Measurements from ENCODE around the gene ATAD2B. TPM values are rescaled to one million over a fixed set of nuclear protein-coding genes. Genes with fewer than 3 reads are reported as not detected.
"Not testable (repeated sequence)": the region's sequence is repeated elsewhere in the genome, so short reads cannot be mapped to it uniquely, and the experiment has no call there.

ATAD2B gene
- total RNA-seq, 2 experiments from 2014 or later, result 9.4 to 21.7 TPM

GRCh38 chr2:23782126-23782525 is 144.8 kb downstream of the ATAD2B start:
- Histone ChIP-seq H3K9me3 (ENCODE audit: low read length) (no peaks in the 10 kb centered on the region), H3K4me1 (ENCODE audit: insufficient read depth, low read length, poor library complexity, severe bottlenecking) (no peaks in the 10 kb centered on the region), H3K4me2 (ENCODE audit: low read length) (no peak overlapping the region), H3K27ac (ENCODE audit: low read depth, low read length, poor library complexity, severe bottlenecking) (no peak overlapping the region), H2AFZ (ENCODE audit: low read length) (no peak overlapping the region), H3K36me3 (ENCODE audit: insufficient read depth, low read length) (no peaks in the 10 kb centered on the region), H4K20me1 (ENCODE audit: insufficient read depth, low read length) (no peaks in the 10 kb centered on the region), H3K79me2 (ENCODE audit: insufficient read depth, low read depth, low read length) (no peaks in the 10 kb centered on the region), H3K4me3 (ENCODE audit: low read depth, low read length, poor library complexity, severe bottlenecking) (no peak overlapping the region), H3K9me2 (ENCODE audit: insufficient read depth, low read length) (no peaks in the 10 kb centered on the region)
- CTCF ChIA-PET (ENCODE audit: unreplicated experiment), result no interaction called here
- POLR2A ChIA-PET, result interaction anchor here (0.7 to 1.6 kb wide), 4 partner anchors 13 to 601 kb away, joined by 3 to 4 read pairs (median 4); no protein-coding TSS in a partner anchor
- no peak for TF ChIP-seq CTCF (conservative IDR thresholded peaks at IDR 0.05; ENCODE audit: low read length)
- TF ChIP-seq EZH2phosphoT487 (IDR thresholded peaks at IDR 0.05; ENCODE audit: borderline replicate concordance, low read depth, low read length), result no peak
- no peak for DNase-seq (ENCODE audit: low spot score)
- no TSS peak for BruUV-seq (replicated peaks)
- intact Hi-C loops (cut with micrococcal nuclease; ENCODE audit: unreplicated experiment), result no loop called here

GRCh38 chr2:23780465-23780864 is 146.5 kb downstream of the ATAD2B start:
- H3K4me3 ChIP-seq (ENCODE audit: low read depth, low read length, poor library complexity, severe bottlenecking); H3K9me3 ChIP-seq (ENCODE audit: low read length); H3K4me2 ChIP-seq (ENCODE audit: low read length); BruUV-seq (replicated peaks); H3K4me1 ChIP-seq (ENCODE audit: insufficient read depth, low read length, poor library complexity, severe bottlenecking); H4K20me1 ChIP-seq (ENCODE audit: insufficient read depth, low read length); H3K9me2 ChIP-seq (ENCODE audit: insufficient read depth, low read length); H3K27ac ChIP-seq (ENCODE audit: low read depth, low read length, poor library complexity, severe bottlenecking); H3K79me2 ChIP-seq (ENCODE audit: insufficient read depth, low read depth, low read length); DNase-seq (ENCODE audit: low spot score); intact Hi-C loops (cut with micrococcal nuclease; ENCODE audit: unreplicated experiment); H3K36me3 ChIP-seq (ENCODE audit: insufficient read depth, low read length); H2AFZ ChIP-seq (ENCODE audit: low read length); CTCF ChIA-PET (ENCODE audit: unreplicated experiment): not testable (repeated sequence)
- POLR2A ChIA-PET, result interaction anchor here (0.6 kb wide), 2 partner anchors 377 to 975 kb away, joined by 3 to 4 read pairs; no protein-coding TSS in a partner anchor

GRCh38 chr2:23777826-23778225 is 149.1 kb downstream of the ATAD2B start:
- H3K4me1 ChIP-seq (ENCODE audit: insufficient read depth, low read length, poor library complexity, severe bottlenecking), result peaks cover 9% of the 10 kb centered on the region
- ChIA-PET CTCF (ENCODE audit: unreplicated experiment) (no interaction called here), POLR2A (interaction anchor here (0.6 kb wide), 1 partner anchor 626 kb away, joined by 3 read pairs; no protein-coding TSS in a partner anchor)
- no peak overlapping the region for H2AFZ ChIP-seq (ENCODE audit: low read length)
- no peak overlapping the region for H3K4me2 ChIP-seq (ENCODE audit: low read length)
- no peaks in the 10 kb centered on the region for H3K79me2 ChIP-seq (ENCODE audit: insufficient read depth, low read depth, low read length)
- intact Hi-C loops (cut with micrococcal nuclease; ENCODE audit: unreplicated experiment), result no loop called here
- DNase-seq (ENCODE audit: low spot score), result no peak
- H3K27ac ChIP-seq (ENCODE audit: low read depth, low read length, poor library complexity, severe bottlenecking), result no peak overlapping the region
- no TSS peak for BruUV-seq (replicated peaks)
- TF ChIP-seq CTCF (conservative IDR thresholded peaks at IDR 0.05; ENCODE audit: low read length), result no peak
- peaks cover 6% of the 10 kb centered on the region; the same call in 1 of the 2 replicates for H3K36me3 ChIP-seq (ENCODE audit: insufficient read depth, low read length)
- H3K4me3 ChIP-seq (ENCODE audit: low read depth, low read length, poor library complexity, severe bottlenecking), result no peak overlapping the region
- no peaks in the 10 kb centered on the region for H3K9me3 ChIP-seq (ENCODE audit: low read length)
- H4K20me1 ChIP-seq (ENCODE audit: insufficient read depth, low read length), result no peaks in the 10 kb centered on the region
- H3K9me2 ChIP-seq (ENCODE audit: insufficient read depth, low read length), result no peaks in the 10 kb centered on the region

Data from OCI-LY7 (cell line).